ENCODE data around the gene MEIOSIN.
A peak's percentile ranks its signal among the peaks of the same experiment; 100 is the strongest.
"Not testable (repeated sequence)": the region's sequence is repeated elsewhere in the genome, so short reads cannot be mapped to it uniquely, and the experiment has no call there.

The MEIOSIN gene

DNA sequence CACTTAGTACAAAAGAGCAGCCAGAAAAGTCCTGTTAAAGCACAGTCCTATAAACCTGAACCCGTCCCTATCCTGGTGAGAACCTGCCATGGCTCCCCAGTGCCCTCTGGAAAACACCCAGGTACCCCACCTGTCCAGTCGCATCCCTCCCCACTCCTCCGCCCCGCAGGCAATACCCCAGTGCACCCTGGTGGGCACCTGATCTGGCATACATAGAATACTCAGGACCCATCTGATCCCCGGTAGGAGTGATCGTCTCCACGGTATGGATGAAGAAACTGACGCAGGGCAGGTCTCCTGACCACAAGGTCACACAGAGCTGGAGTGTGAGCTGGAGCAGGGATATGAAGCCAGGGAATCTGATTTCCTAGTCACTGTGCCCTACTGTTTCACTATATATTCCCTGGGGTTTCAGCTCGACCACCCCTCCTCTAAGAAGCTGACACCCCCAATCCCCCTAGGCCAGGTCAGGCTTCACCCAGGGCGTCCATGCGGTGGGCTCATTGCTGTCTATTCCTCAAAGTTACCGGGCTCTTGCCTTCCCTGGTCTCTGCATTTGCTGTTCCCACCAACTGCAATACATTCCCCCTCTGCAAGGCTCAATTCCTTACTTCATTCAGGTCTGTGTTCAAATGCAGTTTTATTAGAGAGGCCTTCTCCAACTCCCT, 15.1 kb upstream of the MEIOSIN start:
- peaks cover 22% of the 10 kb centered on the region for H3K4me1 ChIP-seq (ENCODE audit: control insufficient read depth, low read length)
- H3K27ac ChIP-seq (ENCODE audit: low read depth, low read length): peak overlapping the region; percentile 58
- peaks cover 59% of the 10 kb centered on the region for H3K79me2 ChIP-seq (ENCODE audit: control insufficient read depth, low read length)
- H4K20me1 ChIP-seq (ENCODE audit: control insufficient read depth, insufficient read depth, low read depth, low read length): no peaks in the 10 kb centered on the region
- H3K9me2 ChIP-seq (replicated peaks; ENCODE audit: control insufficient read depth, low read length): no peaks in the 10 kb centered on the region
- H3K4me2 ChIP-seq (ENCODE audit: low read length): peak overlapping the region; percentile 92
- no peaks in the 10 kb centered on the region for H3K9me3 ChIP-seq (ENCODE audit: control insufficient read depth, insufficient read depth, low read length)
- H3K36me3 ChIP-seq (ENCODE audit: control insufficient read depth, low read length): peaks cover 10% of the 10 kb centered on the region
- no peak for TF ChIP-seq EZH2phosphoT487 (IDR thresholded peaks at IDR 0.05; ENCODE audit: borderline replicate concordance, low read length)
- TF ChIP-seq CTCF (IDR thresholded peaks at IDR 0.05; ENCODE audit: low read depth, low read length, poor library complexity, severe bottlenecking): no peak
- H3K27me3 ChIP-seq (ENCODE audit: control insufficient read depth, low read length): no peaks in the 10 kb centered on the region
- peak overlapping the region; percentile 74 for H3K4me3 ChIP-seq (ENCODE audit: low read length)
- peaks cover 5% of the 10 kb centered on the region; the same call in 1 of the 2 replicates for H3F3A ChIP-seq (ENCODE audit: control insufficient read depth, insufficient read depth)

DNA sequence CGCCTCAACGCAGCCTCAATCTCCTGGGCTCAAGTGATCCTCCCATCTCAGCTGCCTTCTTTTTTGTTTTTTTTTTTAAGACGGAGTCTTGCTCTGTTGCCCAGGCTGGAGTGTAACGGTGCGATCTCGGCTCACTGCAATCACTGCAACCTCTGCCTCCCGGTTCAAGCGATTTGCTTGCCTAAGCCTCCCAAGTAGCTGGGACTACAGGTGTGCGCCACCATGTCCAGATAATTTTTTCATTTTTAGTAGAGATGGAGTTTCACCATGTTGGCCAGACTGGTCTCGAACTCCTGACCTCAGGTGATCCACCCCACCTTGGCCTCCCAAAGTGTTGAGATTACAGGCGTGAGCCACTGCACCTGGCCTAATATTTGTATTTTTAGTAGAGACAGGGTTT, 13.2 kb upstream of the MEIOSIN start:
- H3K27ac ChIP-seq (ENCODE audit: low read depth, low read length); H3K27me3 ChIP-seq (ENCODE audit: control insufficient read depth, low read length): not testable (repeated sequence)

DNA sequence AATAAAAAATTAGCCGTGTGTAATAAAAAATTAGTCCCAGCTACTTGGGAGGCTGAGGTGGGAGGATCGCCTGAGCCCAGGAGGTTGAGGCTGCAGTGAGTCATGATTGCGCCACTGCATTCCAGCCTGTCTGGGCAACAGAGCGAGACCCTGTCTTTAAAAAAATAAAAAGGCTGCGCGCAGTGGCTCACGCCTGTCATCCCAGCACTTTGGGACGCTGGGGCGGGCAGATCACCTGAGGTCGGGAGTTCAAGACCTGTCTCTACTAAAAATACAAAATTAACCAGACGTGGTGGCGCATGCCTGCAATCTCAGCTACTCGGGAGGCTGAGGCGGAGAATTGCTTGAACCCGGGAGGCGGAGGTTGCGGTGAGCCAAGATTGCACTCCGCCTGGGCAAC, 4.6 kb upstream of the MEIOSIN start:
- not testable (repeated sequence) for H3K4me3 ChIP-seq (ENCODE audit: low read length); H3K4me2 ChIP-seq (ENCODE audit: low read length); H3K9me3 ChIP-seq (ENCODE audit: control insufficient read depth, insufficient read depth, low read length); H3K36me3 ChIP-seq (ENCODE audit: control insufficient read depth, low read length); H4K20me1 ChIP-seq (ENCODE audit: control insufficient read depth, insufficient read depth, low read depth, low read length); H3K27ac ChIP-seq (ENCODE audit: low read depth, low read length); H3K9me2 ChIP-seq (replicated peaks; ENCODE audit: control insufficient read depth, low read length); H3F3A ChIP-seq (ENCODE audit: control insufficient read depth, insufficient read depth); H3K27me3 ChIP-seq (ENCODE audit: control insufficient read depth, low read length)
- peaks cover 71% of the 10 kb centered on the region for H3K79me2 ChIP-seq (ENCODE audit: control insufficient read depth, low read length)
- peaks cover 15% of the 10 kb centered on the region for H3K4me1 ChIP-seq (ENCODE audit: control insufficient read depth, low read length)

More for the DNA sequence above, 13.2 kb upstream of the MEIOSIN start:
- peaks cover 59% of the 10 kb centered on the region for H3K79me2 ChIP-seq (ENCODE audit: control insufficient read depth, low read length)
- not testable (repeated sequence) for H3K4me3 ChIP-seq (ENCODE audit: low read length); H4K20me1 ChIP-seq (ENCODE audit: control insufficient read depth, insufficient read depth, low read depth, low read length); H3K9me2 ChIP-seq (replicated peaks; ENCODE audit: control insufficient read depth, low read length); H3K4me2 ChIP-seq (ENCODE audit: low read length); H3F3A ChIP-seq (ENCODE audit: control insufficient read depth, insufficient read depth); H3K9me3 ChIP-seq (ENCODE audit: control insufficient read depth, insufficient read depth, low read length)
- H3K4me1 ChIP-seq (ENCODE audit: control insufficient read depth, low read length): peaks cover 20% of the 10 kb centered on the region
- H3K36me3 ChIP-seq (ENCODE audit: control insufficient read depth, low read length): peaks cover 12% of the 10 kb centered on the region

- no peaks in the 10 kb centered on the region for H4K20me1 ChIP-seq (ENCODE audit: control insufficient read depth, insufficient read depth, low read depth, low read length)
- peaks cover 4% of the 10 kb centered on the region for H3K36me3 ChIP-seq (ENCODE audit: control insufficient read depth, low read length)
- TF ChIP-seq EZH2phosphoT487 (IDR thresholded peaks at IDR 0.05; ENCODE audit: borderline replicate concordance, low read length) (no peak), CTCF (IDR thresholded peaks at IDR 0.05; ENCODE audit: low read depth, low read length, poor library complexity, severe bottlenecking) (no peak)
- H3K9me2 ChIP-seq (replicated peaks; ENCODE audit: control insufficient read depth, low read length): no peaks in the 10 kb centered on the region
- peaks cover 59% of the 10 kb centered on the region for H3K79me2 ChIP-seq (ENCODE audit: control insufficient read depth, low read length)
- H3K4me1 ChIP-seq (ENCODE audit: control insufficient read depth, low read length): peaks cover 15% of the 10 kb centered on the region
- H3K9me3 ChIP-seq (ENCODE audit: control insufficient read depth, insufficient read depth, low read length): no peaks in the 10 kb centered on the region
- H3K27ac ChIP-seq (ENCODE audit: low read depth, low read length): no peak overlapping the region
- peak overlapping the region; percentile 91 for H3K4me2 ChIP-seq (ENCODE audit: low read length)
- H3K4me3 ChIP-seq (ENCODE audit: low read length): peak overlapping the region; percentile 89
- H3K27me3 ChIP-seq (ENCODE audit: control insufficient read depth, low read length): no peaks in the 10 kb centered on the region
- peaks cover 3% of the 10 kb centered on the region; the same call in 1 of the 2 replicates for H3F3A ChIP-seq (ENCODE audit: control insufficient read depth, insufficient read depth)
Observed at GRCh38 chr19:45729800-45730290, 3.4 kb upstream of the MEIOSIN start.
